ENCODE measurements around the gene UBE2K. TPM values are rescaled to one million over a fixed set of nuclear protein-coding genes. Genes with fewer than 3 reads are reported as not detected.

Gene UBE2K
- total RNA-seq, 4 donors from 2014 or later = 18.4 to 38.8 (median 26.1) TPM

GRCh38 chr4:39745920-39746319 is 48.0 kb downstream of the UBE2K start:
- Histone ChIP-seq H3K9me3 (no peaks in the 10 kb centered on the region), H3K4me3 (no peak overlapping the region), H3K27me3 (no peaks in the 10 kb centered on the region), H3K36me3 (peaks cover 0 to 25% (median 0%) of the 10 kb centered on the region in 3 donors), H3K27ac (no peak overlapping the region), H3K4me1 (no peaks in the 10 kb centered on the region)
- DNase-seq = no peak
- no peak for TF ChIP-seq CTCF (IDR thresholded peaks at IDR 0.05)
- TF ChIP-seq POLR2A (IDR thresholded peaks at IDR 0.05) = no peak

GRCh38 chr4:39750216-39750615 is 52.3 kb downstream of the UBE2K start:
- no peak overlapping the region for H3K4me3 ChIP-seq
- no peaks in the 10 kb centered on the region for H3K4me1 ChIP-seq
- TF ChIP-seq POLR2A (IDR thresholded peaks at IDR 0.05) = no peak
- TF ChIP-seq CTCF (IDR thresholded peaks at IDR 0.05) = no peak
- no peaks in the 10 kb centered on the region for H3K27me3 ChIP-seq
- no peak for DNase-seq
- H3K27ac ChIP-seq = no peak overlapping the region
- H3K9me3 ChIP-seq = no peaks in the 10 kb centered on the region
- H3K36me3 ChIP-seq = peaks cover 0 to 36% (median 0%) of the 10 kb centered on the region in 3 donors

GRCh38 chr4:39754309-39754708 is 56.4 kb downstream of the UBE2K start:
- Histone ChIP-seq H3K36me3 (peaks cover 0 to 44% (median 0%) of the 10 kb centered on the region in 3 donors), H3K4me3 (no peak overlapping the region), H3K27me3 (no peaks in the 10 kb centered on the region), H3K4me1 (no peaks in the 10 kb centered on the region), H3K27ac (no peak overlapping the region), H3K9me3 (no peaks in the 10 kb centered on the region)
- no peak for TF ChIP-seq CTCF (IDR thresholded peaks at IDR 0.05)
- TF ChIP-seq POLR2A (IDR thresholded peaks at IDR 0.05) = no peak
- DNase-seq = no peak

GRCh38 chr4:39756159-39756558 is 58.2 kb downstream of the UBE2K start:
- Histone ChIP-seq H3K4me3 (no peak overlapping the region), H3K36me3 (peaks cover 0 to 50% (median 0%) of the 10 kb centered on the region in 3 donors)

GRCh38 chr4:39758176-39758575 is 60.2 kb downstream of the UBE2K start:
- Histone ChIP-seq H3K9me3 (no peaks in the 10 kb centered on the region), H3K4me1 (no peaks in the 10 kb centered on the region), H3K27ac (no peak overlapping the region), H3K36me3 (peaks cover 0 to 58% (median 0%) of the 10 kb centered on the region in 3 donors), H3K4me3 (no peak overlapping the region), H3K27me3 (no peaks in the 10 kb centered on the region)
- TF ChIP-seq POLR2A (IDR thresholded peaks at IDR 0.05) (no peak), CTCF (IDR thresholded peaks at IDR 0.05) (no peak)
- no peak for DNase-seq

More at GRCh38 chr4:39756159-39756558, 58.2 kb downstream of the UBE2K start:
- TF ChIP-seq CTCF (IDR thresholded peaks at IDR 0.05) (no peak), POLR2A (IDR thresholded peaks at IDR 0.05) (no peak)
- no peaks in the 10 kb centered on the region for H3K27me3 ChIP-seq
- H3K4me1 ChIP-seq = no peaks in the 10 kb centered on the region
- no peak for DNase-seq
- no peak overlapping the region for H3K27ac ChIP-seq
- no peaks in the 10 kb centered on the region for H3K9me3 ChIP-seq

- H3K9me3 ChIP-seq = no peaks in the 10 kb centered on the region
- H3K27me3 ChIP-seq = no peaks in the 10 kb centered on the region
- peaks cover 0 to 63% (median 0%) of the 10 kb centered on the region in 3 donors for H3K36me3 ChIP-seq
- no peak for TF ChIP-seq POLR2A (IDR thresholded peaks at IDR 0.05)
- TF ChIP-seq CTCF (IDR thresholded peaks at IDR 0.05) = no peak
- no peaks in the 10 kb centered on the region for H3K4me1 ChIP-seq
- no peak overlapping the region for H3K4me3 ChIP-seq
- DNase-seq = no peak
- no peak overlapping the region for H3K27ac ChIP-seq
These were observed 61.6 kb downstream of the UBE2K start for GRCh38 chr4:39759569-39759968.

Measured in Peyer's patch (tissue), 4 donors.